Activated CD4-positive, alpha-beta T cell treated with anti-CD3 and anti-CD28 coated beads, Interleukin-2, Interleukin-6, amounts not matched to agents 100 ng/mL and 50 ng/mL, durations not matched to agents 16 hours and 8 hours (primary cell): ENCODE results near the gene SLC8A2.

Source experiments
- DNase-seq: peaks from one replicate; pipeline ENCODE4 v3.0.0-alpha.2; 2020

SLC8A2 gene

DNA sequence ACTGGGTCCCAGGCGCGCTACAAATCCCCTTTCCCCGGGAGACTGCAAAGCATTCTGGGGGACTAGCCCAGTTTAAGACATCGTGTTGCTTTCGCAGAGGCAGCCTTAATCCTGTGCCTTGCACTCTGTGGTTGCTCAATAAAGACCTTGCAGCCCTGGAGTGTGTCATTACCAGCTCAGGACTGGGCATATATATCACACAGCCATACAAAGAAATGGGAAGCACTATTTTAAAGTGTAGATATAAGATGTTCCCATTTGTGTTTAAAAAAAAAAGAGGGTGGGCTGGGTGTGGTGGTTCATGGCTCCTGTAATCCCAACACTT lies 32.1 kb upstream of the SLC8A2 start:
- DNase-seq, result no peak

- no peak for DNase-seq
Measured at GRCh38 chr19:47503130-47503825, 31.6 kb upstream of the SLC8A2 start.

DNA sequence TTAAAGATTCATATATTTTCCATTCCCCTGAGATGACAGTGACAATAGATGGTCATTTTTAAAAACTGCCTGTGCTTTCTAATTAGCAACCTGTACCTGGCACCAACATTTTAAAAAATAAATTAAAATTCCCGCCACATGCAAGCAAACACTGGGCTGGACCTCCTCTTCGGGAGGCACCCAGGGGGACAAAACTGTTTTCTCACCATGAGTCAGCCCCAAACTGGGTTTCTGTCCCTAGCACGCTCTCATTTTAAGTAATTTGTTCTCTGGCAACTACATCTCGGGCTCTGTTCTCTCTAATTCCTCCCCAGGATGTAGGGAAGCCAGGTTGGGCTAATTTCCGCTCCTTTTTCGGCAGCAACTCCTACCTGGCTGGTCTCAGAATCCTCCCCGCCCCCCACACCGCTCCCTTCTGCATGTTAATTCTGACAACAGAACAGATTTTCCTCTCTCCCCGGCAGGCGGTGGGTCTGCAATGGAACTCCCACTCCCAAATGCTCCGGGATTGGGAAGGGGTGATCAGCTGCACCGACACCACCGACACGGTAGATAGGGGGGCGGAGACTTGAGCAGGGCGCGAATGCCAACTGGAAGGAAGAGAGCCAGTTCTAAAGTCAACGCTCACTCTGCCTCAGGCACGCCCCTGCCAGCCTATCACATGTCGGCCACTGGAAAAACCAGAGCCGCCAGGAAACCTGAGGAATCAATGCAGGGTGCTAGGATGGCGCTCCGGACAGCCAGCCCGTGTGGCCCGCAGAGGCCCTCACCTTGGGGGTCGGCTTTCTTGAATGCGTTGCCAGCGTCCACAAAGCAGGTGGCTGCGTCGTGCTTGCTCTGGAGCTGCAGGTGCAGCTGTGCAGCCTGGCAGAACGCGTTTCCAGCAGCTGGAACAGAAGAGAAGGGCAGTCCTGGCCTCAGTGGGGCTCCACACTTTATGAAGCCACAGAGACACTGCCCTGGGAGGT lies 28.5 kb upstream of the SLC8A2 start:
- DNase-seq, result no peak

- DNase-seq, result no peak
Measured at GRCh38 chr19:47499371-47499770, 27.7 kb upstream of the SLC8A2 start.

GRCh38 chr19:47498561-47498960 lies 26.9 kb upstream of the SLC8A2 start:
- DNase-seq, result no peak

DNA sequence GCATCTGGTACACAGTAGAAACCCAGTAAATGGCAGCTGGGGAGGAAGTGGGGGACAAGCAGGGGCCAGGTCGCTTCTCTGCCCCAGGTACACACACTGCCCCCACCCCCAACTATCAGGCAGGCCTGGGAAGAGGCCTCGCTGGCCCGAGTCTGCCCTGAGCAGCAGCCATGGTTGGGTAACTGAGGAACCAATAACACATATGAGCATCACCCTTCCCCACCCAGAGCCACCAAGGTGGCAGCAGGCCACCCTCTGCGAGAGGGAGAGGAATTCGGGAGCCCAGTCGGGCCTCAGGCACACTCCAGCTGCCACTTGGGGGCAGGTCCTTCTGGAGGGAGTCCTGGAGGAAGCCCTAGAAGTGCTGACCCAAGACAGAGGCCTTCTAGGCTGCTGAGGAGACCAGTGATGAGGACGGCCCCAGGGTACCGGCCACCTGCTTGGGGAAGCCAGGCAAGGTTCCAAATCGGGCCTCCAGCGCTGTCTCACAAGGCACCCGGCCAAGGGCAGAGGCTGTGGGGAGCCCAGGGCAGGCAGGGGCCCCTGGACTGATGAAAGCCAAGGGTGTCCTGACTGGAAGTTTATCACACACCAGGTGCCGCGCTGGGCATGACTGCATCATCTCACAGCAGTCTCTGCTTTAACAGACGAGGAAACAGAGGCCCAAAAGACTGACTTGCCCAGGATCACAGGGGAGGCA lies 26.3 kb upstream of the SLC8A2 start:
- no peak for DNase-seq

GRCh38 chr19:47497050-47497766 lies 25.5 kb upstream of the SLC8A2 start:
- no peak for DNase-seq

GRCh38 chr19:47495478-47496372 lies 24.0 kb upstream of the SLC8A2 start:
- no peak for DNase-seq

DNA sequence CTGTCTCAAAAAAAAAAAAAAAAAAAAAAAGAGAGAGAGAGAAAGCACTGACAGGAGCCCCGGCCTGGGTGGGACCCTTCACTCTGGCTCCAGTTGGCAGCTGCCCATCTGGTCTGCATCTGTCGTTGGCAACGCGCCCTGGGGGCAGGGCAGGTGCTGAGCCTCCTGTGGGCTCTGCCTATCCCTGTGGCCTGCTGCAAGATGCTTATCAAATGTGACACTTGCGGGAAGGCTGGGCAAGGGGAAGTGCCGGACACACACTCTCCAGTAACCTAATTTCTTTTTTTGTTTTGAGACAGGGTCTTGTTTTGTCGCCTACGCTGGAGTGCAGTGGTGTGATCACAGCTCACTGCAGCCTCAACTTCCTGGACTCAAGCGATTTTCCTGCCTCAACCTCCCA lies 23.0 kb upstream of the SLC8A2 start:
- no peak for DNase-seq

- no peak for DNase-seq
Measured at GRCh38 chr19:47494211-47494547, 22.5 kb upstream of the SLC8A2 start.

- no peak for DNase-seq
Measured at GRCh38 chr19:47493378-47494210, 21.9 kb upstream of the SLC8A2 start.

- no peak for DNase-seq
Measured at GRCh38 chr19:47492571-47493377, 21.1 kb upstream of the SLC8A2 start.

DNA sequence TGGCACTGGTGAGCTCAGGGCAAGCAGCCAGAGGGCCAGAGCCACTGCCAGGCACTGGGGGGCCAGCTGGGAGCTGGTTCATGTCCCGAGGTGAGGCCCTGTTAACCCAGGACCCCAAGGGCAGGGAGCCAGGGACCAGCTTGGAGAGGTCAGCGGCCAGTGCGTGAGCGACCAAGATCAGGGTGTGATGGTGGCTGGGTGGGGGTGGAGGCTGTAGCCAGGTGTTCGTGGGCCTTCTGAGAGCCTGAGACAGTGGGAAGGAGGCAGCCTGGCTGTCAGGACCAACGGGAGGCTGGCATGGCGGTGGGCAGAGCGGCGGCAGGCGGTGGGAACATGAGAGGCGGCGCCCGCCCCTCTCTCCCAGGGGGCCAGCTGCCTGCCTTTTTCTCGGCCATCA lies 20.4 kb upstream of the SLC8A2 start:
- DNase-seq, result no peak

GRCh38 chr19:47491358-47492136 lies 19.9 kb upstream of the SLC8A2 start:
- DNase-seq, result no peak

- DNase-seq, result no peak
Measured at GRCh38 chr19:47490847-47491246, 19.2 kb upstream of the SLC8A2 start.

GRCh38 chr19:47490031-47490430 lies 18.3 kb upstream of the SLC8A2 start:
- no peak for DNase-seq

DNA sequence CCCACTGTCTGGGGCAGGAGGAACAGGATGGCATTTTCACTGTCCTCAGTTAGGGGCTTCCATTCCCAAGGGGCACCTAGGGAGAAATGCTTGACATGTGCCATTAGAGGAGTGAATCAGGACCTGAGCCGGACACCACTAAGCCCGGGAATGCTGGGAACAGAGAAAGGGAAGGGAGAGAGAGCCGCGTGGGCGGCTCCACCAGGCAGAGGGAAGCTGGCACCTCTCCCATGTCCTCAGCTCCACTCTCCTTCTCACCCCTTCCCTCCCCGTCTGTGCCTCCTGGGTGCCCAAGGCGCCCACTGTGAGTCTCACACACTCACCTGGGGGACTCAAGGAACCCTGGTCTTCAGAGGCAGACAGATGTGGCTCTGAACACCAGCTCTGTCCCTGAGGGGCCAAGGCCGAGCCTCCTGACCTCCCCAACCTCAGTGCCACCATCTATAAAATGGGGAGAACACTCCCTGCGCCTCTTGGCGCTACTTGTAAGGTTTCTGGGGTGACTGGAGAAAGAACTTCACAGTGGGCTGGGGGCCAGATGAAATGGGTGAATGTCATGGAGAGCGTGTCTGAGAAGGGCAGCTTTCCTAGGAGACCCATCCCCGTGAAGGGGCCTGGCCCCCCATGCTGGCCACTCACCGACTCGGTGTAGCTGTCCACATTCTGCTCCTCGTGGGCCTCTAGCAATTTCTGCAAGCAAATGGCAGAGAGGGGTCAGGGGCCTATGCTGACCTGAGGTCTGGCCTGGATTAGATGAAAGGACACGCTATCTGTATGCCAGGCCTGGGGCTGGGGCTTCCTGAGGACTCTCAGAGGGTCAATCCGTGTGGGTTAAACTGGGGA lies 17.6 kb upstream of the SLC8A2 start:
- no peak for DNase-seq
